DMS53 (cell line): Measurements from ENCODE around the gene MRPL53.
"Not testable (repeated sequence)": the region's sequence is repeated elsewhere in the genome, so short reads cannot be mapped to it uniquely, and the experiment has no call there.

Source experiments
- DNase-seq: peaks from one replicate; lab custom pipeline; 2025; lab: John Stamatoyannopoulos, UW

MRPL53 gene

DNA sequence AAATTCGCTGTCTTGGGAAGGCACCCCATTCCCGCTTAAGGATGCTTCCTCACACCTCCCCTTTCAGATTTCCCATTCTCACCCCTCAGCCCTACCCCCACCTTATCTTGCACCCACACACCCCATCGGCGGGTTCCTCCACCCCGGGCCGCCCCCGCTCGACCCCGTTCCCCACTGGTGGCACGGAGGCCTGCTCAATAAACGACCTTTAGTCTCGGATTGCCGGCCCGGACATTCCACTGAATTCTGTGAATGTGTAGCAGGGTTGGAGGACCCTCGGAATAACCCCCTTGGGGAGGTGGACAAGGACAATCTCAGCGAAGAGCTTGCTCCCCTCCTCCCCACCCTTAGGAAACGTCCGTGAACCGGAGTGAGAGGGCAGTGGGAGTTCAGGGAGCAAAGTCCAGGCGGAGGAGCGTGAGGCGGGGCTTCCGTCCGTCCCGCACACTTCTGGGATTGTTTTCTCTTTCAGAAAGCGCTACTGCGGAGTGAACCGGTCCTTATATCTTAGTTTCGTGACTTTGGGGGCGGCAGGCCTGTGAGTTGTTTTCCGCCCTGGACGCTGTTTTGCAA lies 29.8 kb upstream of the MRPL53 start:
- DNase-seq = peak; percentile 68

DNA sequence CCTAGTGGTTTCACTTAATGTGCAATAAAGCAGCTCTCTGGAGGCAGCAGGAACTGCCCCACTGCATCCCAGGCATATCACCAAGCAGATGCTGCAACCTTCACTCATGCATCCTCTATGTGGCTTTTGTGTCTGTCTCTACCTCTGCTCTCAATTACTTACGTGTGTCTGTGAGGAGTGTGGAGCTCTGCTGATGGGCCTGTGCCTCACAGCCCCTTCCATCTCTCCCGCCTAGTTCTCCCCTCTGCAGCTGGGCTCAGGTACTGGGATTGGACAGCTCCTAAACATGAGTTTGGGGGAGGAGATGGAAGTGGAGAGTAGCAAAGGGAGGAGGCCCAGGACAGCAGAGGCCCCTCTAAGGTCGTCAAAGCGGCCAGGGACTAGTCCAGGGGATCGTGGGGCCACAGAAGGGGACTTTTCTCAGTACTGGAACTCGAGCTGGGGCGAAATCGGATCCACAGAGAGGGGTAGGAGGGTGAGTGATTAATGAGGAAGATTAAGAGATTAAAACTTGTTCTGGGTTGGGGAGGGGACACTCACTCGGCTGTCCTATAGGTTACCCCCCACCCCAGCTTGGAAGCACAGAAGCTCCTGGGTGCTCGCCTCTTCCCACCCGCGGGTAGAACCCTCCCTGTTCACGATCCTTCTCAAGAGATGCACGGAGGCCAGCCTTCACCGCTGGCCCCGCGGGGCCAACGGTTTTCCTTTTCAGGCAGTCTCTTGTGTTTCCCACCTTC lies 29.0 kb upstream of the MRPL53 start:
- DNase-seq = peak; percentile 35

DNA sequence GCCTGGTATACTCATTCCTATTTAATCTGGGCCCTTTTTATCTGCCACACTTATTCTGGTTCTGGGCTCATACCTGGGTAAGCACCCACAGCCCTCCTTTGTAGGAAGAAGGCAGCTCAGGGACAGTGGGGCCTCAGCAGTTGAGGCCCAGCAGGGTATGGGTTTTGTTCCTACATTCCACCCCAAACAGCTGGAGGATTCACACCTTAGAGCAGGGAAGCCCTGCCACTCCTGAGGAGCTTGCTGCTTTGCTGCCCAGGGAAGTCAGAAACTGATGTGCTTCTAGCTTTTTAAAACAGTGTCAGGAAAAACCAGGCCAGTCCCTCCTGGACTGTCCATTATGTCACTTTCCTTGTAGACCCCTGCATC lies 28.1 kb upstream of the MRPL53 start:
- DNase-seq = no peak

DNA sequence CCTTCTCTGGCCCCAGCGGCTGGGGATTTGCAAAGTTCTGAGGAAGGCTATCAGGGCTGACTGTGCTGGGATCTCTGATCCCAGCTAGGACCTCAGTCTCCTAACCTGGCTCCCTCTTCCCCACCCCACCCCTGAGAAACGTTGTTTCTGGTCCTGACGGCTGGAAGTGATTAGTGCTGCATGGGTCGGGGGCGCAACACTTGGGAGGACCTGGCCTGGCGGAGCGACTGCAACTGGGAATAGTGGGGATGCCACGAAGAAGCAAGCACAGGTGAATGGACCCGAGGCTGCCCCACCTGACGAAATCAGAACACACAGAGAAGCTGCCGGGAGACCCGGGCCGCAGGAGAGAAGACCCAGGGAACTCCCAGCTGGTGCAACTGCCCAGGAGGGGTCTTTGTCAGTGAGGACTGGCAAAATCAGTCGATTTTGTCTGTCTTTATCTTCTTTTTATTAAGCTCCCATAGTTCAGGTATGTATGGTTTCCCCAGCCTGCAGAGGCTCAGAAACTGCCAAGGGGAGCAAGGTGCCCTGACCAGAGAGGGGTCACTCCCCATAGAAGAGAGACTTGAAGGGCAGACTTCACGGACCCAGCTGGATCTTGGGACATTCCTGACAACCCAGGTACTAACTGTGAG lies 27.6 kb upstream of the MRPL53 start:
- DNase-seq = no peak

DNA sequence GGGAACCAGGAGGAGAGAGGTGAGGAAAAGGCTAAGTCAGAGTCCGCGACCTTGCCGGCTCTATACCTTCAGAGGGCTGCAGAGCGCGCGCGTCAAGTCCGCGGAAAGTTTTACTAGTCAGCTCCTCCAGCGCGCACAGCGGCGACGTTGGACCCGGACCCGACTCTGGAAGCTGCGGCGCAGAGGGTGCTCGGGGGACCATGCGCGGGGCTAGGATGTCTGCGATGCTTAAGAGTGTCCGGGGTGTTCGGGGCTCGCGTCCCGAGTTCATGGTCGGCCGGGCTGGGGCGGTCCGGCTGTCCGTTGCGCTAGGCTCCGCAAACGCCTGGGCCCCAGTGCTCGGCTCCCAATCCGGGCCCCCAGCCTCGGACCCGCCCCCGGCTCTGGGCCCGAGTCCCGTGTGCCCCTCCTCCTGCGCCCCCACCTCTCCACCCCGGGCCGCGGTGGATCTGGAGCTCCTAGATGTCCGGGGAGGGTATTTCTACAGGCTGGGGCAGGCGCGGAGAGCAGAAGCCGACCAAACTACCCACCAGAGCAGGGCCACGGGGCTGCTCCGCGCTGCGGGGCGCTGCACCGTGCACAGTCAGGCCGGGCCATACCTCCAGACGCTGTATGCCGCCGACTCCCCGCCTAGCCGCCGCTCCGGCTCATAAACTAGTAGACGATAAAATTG lies 26.9 kb upstream of the MRPL53 start, which contains the start of gene LBX2:
TSS of gene LBX2 (minus strand) at position 337 of the 673 bp plus-strand sequence. CDS start at position 271, 66 bp downstream.
- no peak for DNase-seq

DNA sequence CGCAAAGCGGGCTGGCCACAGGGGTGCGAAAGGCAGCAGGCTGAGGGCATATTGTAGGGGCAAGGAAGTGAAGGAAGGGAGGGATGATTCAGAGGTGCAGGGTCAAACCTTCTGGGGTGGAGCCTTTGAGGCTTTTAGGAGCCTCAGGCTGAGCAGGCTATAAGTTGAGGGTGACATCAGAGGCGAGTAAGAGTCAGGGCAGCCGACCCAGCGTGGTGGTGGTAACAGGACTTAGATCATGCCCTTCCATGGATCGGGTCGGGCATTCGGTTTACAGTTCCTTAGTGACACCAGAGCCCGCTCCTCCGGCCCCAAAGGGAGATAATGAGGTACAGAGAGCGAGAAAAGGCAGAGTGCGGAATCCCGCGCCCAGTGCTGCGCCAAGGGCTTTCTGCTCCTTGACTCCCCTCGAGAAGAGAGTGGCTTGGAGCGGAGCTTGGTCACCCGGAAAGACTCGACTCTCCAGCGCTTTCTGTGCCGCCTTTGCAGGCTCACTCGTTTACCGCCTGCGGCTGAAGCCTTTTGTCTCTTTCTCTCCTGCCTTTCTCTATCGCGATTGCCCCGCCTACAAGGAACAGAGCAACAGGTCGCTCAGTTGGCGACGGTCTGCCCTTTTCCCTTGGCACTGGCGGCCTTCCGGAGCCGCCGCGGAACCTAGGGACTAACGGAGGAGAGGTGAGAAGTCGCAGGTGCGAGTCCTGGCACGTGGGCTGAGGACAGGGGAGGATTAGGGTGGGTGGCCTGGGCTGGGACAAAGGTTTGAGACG lies 26.2 kb upstream of the MRPL53 start:
- DNase-seq = peak; percentile 56

DNA sequence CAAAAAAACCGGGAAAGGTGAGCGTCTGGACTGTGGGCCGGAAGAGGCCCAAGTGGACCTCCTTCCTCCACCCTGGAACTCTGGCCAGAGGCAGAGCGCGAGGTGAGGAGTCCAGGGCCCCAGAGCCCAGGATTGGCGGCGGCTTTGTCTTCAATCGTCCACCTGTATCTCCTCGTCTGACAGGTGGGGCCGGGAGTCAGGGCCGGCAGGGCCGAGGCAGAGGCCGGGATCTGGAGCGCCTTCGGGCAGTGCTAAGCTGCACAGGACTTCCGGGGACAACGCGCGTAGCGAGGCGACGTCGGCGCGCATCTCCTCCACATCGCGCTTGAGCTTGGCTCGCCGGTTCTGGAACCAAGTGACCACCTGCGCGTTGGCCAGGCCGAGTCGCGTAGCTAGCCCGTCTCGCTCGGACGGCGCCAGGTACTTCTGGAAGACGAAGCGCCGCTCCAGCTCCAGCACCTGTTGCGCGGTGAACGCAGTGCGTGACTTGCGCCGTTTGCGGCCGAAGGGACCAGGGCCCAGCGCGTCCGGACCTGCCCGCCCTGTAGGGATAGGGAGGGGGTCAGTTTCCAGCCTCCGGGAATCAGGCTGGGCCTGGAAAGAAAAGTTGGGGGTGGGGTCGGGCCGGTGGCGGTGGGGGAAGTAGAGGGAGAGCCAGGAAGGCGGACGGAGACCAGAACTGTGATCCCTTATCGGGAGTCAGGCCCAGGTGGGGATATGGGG lies 25.5 kb upstream of the MRPL53 start:
- peak; percentile 88 for DNase-seq

DNA sequence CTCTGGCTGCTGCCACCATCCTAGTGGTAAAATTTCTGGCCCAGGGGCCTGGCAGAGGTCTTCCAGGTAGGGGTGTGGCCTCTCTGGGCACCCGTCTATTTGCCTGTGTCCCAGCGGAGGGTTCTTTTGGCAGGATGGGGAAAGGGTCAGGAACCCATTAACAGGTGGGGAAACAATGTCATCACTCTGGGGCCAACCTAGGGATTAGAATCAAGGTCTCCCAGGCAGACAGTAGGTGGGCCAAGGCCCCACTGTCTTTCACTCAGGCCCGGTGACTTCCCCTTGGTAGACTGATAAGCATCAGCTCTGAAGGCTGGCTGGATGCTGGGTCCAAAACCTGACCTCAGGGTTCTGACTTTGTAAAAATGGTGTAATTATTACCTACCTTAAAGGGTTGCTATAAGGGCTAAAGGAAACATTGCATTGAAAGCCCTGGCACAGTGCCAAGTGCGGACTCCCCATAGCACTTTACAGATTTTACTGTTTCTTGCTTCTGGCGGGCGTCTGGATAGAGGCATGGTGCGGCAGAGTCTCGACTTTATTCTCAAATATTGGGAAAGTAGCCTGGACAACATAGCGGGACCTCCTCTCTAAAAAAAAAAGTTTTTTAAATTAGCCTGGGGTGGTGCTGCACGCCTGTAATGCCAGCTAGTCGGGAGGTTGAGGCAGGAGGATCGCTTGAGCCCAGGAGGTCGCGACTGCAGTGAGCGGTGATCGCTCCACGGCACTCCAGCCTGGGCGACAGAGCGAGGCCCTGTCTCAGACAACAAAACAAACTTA lies 24.7 kb upstream of the MRPL53 start:
- peak; percentile 38 for DNase-seq

DNA sequence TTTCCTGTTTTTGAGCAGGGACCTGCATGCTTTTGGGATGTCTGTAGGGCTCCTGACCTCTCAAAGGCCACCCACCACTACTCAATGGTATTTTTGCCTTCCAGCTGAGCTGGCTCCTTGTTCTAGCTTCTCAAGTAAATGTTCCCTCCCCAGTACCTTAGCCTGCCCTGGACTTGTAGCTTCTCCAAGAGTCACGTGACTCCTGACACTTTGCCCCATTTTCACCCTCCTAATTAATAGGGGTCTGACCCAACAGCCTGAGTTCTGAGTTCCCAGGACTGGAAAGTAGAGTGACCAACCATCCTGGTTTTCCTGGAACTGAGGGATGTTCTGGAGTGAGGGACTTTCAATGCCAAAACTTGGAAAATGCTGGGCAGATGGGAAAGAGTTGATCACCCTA lies 23.0 kb upstream of the MRPL53 start:
- no peak for DNase-seq

DNA sequence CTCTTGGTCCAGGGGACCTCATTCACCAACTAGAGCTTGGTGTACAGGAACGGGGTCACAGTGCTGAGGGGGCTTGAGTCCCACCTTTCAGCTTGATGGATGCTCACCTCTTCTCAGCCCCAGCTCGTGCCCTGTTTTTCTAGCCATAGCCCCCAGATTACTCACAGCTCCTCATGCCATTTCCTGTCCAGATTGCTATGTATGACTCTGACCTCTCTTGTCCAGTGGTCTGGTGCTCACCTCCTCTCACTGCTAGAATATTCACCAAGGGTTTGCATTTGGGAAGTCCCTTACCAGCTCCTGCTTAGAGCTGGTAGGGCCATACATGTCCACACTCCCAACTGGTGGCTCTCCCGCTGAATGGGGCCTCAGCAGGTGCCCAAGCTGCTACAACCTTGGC lies 21.1 kb upstream of the MRPL53 start:
- no peak for DNase-seq

DNA sequence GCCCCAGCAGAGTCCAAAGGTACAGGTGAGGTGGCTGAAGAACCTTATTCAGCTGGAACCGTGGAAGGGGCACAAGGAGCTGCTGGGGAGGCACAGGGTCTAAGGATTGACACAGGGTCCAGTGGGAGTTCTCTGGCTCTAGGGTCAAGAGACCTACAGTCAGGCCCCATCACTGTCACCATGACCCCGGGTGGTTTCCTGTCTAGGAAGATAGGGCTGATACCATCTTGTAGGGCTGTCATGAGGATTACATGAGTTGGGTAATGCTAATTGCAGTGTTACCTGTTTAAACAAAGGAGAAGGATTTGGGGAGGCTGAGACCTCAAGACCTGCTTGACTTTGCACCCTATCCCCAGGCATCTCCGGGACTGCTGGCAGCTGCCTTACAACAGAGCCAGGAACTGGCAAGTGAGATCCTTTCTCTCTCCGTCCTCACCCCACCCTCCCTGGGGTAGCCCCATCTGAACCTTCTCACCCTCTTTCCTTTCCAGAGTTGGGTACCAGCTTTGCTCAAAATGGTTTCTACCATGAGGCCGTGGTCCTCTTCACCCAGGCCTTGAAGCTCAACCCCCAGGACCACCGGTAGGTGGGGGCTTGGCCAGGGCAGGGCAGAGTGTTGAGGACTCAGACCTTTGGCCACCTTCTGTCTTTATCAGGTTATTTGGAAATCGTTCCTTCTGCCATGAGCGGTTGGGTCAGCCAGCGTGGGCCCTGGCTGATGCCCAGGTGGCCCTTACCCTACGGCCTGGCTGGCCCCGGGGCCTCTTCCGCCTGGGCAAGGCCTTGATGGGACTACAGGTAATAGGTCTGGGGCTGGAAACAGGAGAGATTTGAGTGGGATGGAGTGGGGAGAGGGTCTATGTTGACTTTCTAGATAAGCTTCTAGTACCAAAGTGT lies 19.4 kb upstream of the MRPL53 start:
- DNase-seq = no peak

DNA sequence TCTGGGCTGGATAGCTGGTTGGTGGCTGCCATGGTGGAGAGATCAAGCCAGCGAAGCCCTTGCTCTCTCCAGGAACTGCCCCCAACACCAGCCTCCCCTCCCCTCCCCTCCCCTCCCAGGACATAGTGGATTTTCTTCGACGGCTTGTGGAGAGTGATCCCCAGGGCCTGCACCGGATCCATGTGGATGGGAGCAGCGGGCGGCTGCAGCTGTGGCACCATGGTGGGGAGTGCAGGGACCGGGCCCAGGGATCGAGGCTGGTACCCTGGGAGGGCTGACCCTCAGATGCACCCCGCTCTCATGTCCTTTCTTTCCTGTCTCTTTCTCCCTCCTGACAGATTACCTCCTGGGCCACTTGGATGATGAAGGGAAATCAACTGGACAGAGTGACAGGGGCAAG lies 17.4 kb upstream of the MRPL53 start:
- no peak for DNase-seq

DNA sequence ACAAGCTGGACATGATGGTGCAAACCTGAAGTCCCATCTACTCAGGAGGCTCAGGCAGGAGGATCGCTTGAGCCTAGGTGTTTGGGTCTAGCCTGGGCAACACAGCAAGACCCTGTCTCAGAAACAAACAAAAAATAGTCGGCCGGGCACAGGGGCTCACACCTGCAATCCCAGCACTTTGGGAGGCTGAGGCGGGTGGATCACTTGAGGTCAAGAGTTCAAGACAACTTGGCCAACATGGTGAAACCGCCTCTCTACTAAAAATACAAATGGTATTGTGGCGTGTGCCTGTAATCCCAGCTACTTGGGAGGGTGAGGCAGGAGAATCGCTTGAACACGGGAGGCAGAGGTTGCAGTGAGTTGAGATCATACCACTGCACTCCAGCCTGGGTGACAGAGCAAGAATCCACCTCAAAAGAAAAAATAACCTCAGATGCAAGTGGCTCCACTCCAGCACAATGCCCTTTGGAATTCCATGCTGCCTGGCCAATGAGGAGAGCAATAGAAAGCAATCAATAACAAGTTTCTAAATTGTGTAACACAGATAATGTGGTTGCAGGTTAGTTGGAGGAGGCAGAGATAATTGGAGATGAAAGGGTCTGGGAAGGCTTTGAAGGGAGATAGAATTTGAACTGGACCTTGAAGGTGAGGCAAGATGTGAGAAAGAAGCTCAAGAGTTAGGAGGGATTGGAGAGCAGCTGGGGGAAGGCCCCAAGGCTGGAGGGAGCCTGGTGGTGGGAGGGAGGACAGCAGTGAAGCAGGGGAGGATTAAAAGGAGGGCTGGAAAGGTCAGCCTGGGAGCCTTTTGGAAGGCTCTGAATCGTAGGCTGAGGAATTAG lies 16.4 kb upstream of the MRPL53 start:
- DNase-seq = no peak

DNA sequence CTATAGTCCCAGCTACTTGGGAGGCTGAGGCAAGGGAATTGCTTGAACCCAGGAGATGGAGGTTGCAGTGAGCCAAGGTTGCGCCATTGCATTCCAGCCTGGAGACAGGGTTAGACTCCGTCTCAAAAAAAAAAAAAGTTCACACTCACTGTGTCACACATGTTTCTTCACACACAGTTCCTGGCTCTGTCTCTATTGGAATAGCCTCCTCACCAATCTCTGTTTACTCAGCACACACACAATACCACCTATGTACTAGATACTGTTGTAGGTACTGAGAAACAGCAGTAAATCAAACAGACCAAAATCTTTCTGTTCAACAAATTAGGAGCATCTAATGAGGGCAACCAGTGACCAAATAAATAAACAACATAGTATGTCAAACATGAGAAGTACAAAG lies 13.7 kb upstream of the MRPL53 start:
- DNase-seq = no peak

DNA sequence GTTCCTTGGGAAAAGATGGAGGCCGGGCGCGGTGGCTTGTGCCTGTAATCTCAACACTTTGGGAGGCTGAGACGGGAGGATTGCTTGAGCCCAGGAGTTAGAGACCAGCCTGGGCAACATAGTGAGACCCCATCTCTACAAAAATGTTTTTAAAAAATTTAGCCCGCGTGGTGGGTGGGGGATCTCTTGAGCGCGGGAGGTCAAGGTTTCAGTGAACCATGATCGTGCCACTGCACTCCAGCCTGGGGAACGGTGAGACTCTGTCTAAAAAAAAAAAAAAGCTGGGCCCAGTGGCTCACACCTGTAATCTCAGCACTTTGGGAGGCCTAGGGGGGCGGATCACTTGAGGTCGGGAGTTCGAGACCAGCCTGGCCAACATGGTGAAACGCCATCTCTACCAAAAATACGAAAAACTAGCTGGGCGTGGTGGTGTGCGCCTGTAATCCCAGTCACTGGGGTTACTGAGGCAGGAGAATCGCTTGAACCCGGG lies 11.2 kb upstream of the MRPL53 start:
- not testable (repeated sequence) for DNase-seq

DNA sequence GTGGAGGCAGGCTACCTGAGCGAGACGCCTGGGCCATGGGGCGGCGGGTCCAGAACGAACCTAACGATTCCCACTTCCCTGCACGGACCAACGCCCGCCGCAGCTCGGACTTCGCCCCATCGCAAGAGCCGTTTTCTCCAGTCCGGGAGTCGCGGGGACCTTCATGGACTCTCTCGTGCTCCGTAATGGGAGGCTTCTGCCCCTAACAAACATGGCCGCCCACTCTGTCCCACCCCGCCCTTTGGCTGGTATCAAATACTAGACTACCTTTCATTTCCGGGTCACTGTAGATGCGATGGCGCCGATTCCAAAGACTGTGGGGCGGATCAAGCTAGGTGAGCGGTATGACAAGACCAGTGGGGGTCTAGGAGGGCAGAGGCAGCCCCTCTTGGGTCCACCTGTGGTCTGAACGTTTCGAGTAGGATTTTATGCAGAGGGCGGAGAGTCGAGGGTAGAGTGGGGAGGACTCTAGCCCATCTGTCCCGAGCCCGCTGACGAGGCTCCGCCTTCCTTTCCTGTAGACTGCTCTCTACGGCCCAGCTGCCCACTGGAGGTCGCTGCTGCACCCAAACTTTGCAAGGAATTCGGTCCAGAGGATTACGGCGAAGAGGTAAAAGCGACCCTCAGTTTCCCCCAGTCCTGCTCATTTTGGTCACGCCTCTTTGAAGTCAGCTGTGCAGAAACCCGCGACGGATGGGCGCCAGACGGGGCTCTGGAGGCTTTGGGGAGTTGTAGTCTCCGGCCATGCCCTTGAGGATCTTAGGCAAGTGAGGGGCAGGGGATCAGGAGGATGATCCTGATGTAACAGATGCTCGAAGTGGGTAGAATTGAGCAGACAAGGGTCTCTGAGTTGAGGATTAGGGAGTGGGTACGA lies 10.6 kb upstream of the MRPL53 start, which contains the start of the genes CCDC142 and TTC31:
TSS of gene CCDC142 (minus strand) at position 198 of the 874 bp plus-strand sequence. CDS start at position 37, 161 bp downstream.
TSS of gene TTC31 (plus strand) at position 281 of the 874 bp plus-strand sequence. CDS start at position 296, 15 bp downstream.
- peak; percentile 98 for DNase-seq
